ENCODE results near the gene ZNF296.

GRCh38 chr19:45082170-45082569, 5.9 kb upstream of the ZNF296 start:
- TF ChIP-seq CTCF (IDR thresholded peaks at IDR 0.05): no peak
- TF ChIP-seq POLR2A (IDR thresholded peaks at IDR 0.05): no peak

Measured in body of pancreas (tissue), 4 donors.